GM21515 (cell line): ENCODE results near the gene IRF9.
A peak's percentile ranks its signal among the peaks of the same experiment; 100 is the strongest.

Experiments
- ATAC-seq: cut with Tn5 transposase; IDR thresholded peaks from one replicate; pipeline ENCODE4 v1.9.1; 2021; ENCODE audit not compliant: unreplicated experiment

The IRF9 gene

GRCh38 chr14:24213866-24214662, 53.0 kb downstream of the IRF9 start:
- no peak for ATAC-seq

- ATAC-seq, result peak; percentile 63
Measured at GRCh38 chr14:24215495-24216344, 54.7 kb downstream of the IRF9 start, which contains the start of gene MDP1. Gene MDP1 (minus strand): TSS chr14:24216066. CDS start chr14:24215955, 111 bp downstream.
